GM12892 (cell line): ENCODE measurements around the gene SYNE1.
"Not testable (repeated sequence)": the region's sequence is repeated elsewhere in the genome, so short reads cannot be mapped to it uniquely, and the experiment has no call there.

Source experiments
- DNase-seq: peaks from one replicate; pipeline ENCODE4 v3.0.0; 2011; ENCODE audit not compliant: insufficient read length
- FAIRE-seq: peaks from 2 replicates; lab custom pipeline; 2011; peaks lifted over from hg19 to GRCh38; lab: Jason Lieb, UNC
- POLR2A ChIP-seq: IDR thresholded peaks from 2 replicates; pipeline ENCODE4 v1.6.1; 2011; ENCODE audit warnings: low read depth, low read length, control low read depth
- POLR2AphosphoS5 ChIP-seq: IDR thresholded peaks from 2 replicates; pipeline ENCODE4 v1.6.1; 2011; ENCODE audit warnings: low read depth, low read length, control low read depth
- TAF1 ChIP-seq: IDR thresholded peaks from 2 replicates; pipeline ENCODE4 v1.6.1; 2011; ENCODE audit warnings: low read depth, mild to moderate bottlenecking, control low read depth, low read length, borderline replicate concordance

Gene SYNE1

DNA sequence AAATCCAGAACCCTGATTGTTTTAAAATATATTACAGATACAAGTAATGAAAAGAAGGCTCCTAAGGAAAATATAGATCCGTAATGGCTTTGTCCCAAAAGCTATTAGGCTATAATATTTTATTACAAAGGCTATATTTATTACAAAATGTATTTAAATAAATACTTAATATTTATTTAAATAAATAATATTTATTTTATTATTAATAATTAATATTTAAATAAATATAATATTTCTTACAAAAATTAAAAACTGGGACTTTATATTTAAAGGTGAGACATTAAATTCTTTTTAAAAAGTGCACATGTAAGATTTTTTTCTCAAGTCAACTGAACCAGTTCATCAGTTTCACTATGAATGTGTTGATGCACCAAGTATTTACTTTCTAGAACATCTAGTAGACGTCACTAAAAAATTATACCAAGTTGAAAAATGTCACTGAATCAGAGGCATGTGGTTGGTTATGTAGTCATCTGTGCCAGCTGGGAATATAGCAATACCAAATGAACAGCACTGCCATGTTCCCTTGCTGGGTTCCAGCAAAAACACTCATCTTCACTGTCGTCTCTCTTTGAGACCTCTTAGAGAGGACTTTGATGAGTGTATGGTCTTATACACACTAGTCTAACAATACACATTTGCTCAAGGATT lies 550.8 kb downstream of the SYNE1 start:
- FAIRE-seq (no peak), DNase-seq (no peak)
- no peak for TF ChIP-seq TAF1
- no peak for TF ChIP-seq POLR2A
- no peak for TF ChIP-seq POLR2AphosphoS5

DNA sequence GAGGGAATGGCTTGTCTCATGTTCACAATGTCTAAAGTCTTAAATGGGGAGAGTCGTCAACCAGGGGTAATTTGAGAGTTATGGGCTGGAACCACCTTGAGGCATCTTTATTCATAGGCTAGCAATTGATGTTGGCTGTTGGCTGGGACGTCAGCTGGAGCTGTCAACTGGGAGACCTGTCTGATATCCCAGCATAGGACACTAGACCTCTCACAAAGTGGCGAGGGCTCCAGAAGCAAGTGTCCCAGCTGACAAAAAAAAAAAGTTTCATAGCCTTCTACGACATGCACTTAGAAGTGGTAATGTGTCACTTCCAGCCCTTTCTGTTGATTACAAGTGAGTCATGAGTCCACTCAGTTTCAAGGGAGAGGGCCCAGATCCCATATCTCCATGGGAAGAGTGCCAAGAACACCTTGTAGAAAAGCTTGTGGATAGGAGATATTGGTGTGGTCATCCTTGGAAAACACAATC lies 551.7 kb downstream of the SYNE1 start:
- FAIRE-seq, result no peak
- no peak for TF ChIP-seq TAF1
- TF ChIP-seq POLR2A, result no peak
- DNase-seq, result no peak

DNA sequence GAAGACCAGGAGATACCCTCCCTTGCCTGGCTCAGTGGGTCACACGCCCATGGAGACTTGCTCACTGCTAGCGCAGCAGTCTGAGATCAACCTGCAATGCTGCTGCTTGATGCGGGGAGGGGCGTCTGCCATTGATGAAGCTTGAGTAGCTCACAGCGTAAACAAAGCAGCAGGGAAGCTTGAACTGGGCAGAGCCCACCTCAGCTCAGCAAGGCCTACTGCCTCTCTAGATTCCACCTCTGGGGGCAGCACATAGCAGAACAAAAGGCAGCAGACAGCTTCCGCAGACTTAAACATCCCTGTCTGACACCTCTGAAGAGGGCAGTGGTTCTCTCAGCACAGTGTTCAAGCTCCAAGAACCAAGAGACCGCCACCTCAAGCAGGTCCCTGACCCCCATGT lies 558.4 kb downstream of the SYNE1 start:
- DNase-seq, result no peak
- no peak for FAIRE-seq
- TF ChIP-seq TAF1 (no peak), POLR2AphosphoS5 (no peak), POLR2A (no peak)

DNA sequence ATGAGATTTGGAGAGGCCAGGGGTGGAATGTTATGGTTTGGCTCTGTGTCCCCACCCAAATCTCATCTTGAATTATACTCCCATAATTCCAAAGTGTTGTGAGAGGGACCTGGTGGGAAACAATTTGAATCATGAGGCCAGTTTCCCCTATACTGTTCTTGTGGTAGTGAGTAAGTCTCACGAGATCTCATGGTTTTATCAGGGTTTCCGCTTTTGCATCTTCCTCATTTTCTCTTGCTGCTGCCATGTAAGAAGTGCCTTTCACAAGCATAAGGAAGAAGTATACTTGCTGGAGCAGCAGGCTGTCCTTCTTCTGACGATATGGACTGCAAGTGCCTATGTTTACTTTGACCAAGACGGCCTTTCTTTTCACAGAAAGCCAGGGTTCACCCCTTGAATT lies 559.2 kb downstream of the SYNE1 start:
- DNase-seq, result no peak
- FAIRE-seq, result no peak
- TF ChIP-seq POLR2AphosphoS5, result no peak

DNA sequence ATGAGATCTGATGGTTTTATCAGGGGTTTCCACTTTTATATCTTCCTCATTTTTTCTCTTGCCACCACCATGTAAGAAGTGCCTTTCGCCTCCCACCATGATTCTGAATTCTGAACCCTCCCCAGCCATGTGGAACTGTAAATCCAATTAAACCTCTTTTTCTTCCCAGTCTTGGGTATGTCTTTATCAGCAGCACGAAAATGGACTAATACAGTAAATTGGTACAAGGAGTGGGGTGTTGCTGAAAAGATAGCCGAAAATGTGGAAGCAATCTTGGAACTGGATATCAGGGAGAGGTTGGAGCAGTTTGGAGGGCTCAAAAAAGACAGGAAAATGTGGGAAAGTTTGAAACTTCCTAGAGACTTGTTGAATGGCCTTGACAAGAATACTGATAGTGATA lies 560.9 kb downstream of the SYNE1 start:
- DNase-seq, FAIRE-seq: not testable (repeated sequence)

DNA sequence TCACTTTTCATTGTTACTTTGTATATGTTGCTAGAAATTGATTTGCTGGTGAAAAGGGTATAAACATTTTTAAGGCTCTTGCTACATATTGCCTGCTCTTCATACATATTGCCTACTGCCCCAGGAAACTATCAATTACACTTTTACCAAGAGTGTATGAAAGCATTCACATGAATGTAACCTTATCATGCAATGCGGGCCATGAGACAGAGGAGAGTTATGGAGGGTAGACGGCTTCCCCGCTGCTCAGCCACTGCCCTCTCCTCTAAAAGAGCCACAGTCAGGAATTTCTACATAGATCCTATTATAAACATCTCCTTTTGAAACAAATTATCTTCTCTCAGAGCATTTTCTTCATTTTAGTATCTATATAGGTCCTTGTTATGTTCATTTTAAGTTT lies 565.3 kb downstream of the SYNE1 start:
- FAIRE-seq (no peak), DNase-seq (no peak)
- TF ChIP-seq POLR2A, result no peak
